SU-DHL-6 (cell line): Measurements from ENCODE around the gene RYR2.

Source experiments
- EZH2phosphoT487 ChIP-seq: fragments of 200-600 bp; sonication (generic), shearing (Covaris generic); conservative IDR thresholded peaks from 2 replicates; pipeline ENCODE4 v1.6.1; 2018; ENCODE audit warnings: mild to moderate bottlenecking, antibody characterized with exemption, low read length, moderate library complexity, mixed read lengths
- TF ChIP-seq, protein P1 (sequence below): fragments of 200-600 bp; sonication (generic); IDR thresholded peaks from one replicate; pipeline ENCODE4 v1.5.1; 2017; ENCODE audit warnings: antibody characterized with exemption, mild to moderate bottlenecking, low read length, moderate library complexity; ENCODE audit not compliant: insufficient read depth, poor library complexity, severe bottlenecking

DNA sequence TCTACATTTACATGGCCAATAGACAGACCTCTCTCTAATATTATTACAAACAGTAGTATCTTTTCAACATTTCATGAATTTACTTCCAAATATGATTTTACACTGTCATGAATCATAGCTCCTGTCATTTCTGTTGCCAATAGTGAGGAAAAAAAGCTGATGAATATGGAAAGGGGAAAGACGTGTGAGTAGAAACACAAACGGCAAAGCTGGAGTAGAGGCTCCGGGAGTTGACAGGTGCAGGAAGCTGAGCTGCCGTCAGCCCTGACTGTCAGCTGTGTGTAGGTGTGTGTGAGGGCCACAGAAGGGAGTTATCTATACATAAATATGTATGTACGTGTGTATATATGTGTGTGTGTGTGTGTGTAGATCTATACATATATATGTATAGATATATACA is 431.9 kb downstream of the RYR2 start:
- TF ChIP-seq, protein P1, sequence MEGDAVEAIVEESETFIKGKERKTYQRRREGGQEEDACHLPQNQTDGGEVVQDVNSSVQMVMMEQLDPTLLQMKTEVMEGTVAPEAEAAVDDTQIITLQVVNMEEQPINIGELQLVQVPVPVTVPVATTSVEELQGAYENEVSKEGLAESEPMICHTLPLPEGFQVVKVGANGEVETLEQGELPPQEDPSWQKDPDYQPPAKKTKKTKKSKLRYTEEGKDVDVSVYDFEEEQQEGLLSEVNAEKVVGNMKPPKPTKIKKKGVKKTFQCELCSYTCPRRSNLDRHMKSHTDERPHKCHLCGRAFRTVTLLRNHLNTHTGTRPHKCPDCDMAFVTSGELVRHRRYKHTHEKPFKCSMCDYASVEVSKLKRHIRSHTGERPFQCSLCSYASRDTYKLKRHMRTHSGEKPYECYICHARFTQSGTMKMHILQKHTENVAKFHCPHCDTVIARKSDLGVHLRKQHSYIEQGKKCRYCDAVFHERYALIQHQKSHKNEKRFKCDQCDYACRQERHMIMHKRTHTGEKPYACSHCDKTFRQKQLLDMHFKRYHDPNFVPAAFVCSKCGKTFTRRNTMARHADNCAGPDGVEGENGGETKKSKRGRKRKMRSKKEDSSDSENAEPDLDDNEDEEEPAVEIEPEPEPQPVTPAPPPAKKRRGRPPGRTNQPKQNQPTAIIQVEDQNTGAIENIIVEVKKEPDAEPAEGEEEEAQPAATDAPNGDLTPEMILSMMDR: no peak
- no peak for TF ChIP-seq EZH2phosphoT487
